Kidney (tissue), 14 donors: ENCODE results near the gene C19orf44. TPM values are rescaled to one million over a fixed set of nuclear protein-coding genes. Genes with fewer than 3 reads are reported as not detected.

Experiments
- DNase-seq, 5 donors: peaks; one replicate each; pipeline ENCODE4 v3.0.0-alpha.2; 2013 to 2020
- FAIRE-seq: peaks from 2 replicates; lab custom pipeline; 2012; peaks lifted over from hg19 to GRCh38; lab: Jason Lieb, UNC
- H3K27ac ChIP-seq, 2 donors: one replicate each; pipeline ENCODE4 v1.7.0; 2013; ENCODE audit warnings: low read depth in 2 of 2, low read length in 2 of 2, inconsistent platforms in 1 of 2
- H3K27me3 ChIP-seq: one replicate; pipeline ENCODE4 v1.7.1; 2013; ENCODE audit warnings: low read length, inconsistent platforms; ENCODE audit not compliant: control insufficient read depth, insufficient read depth
- H3K36me3 ChIP-seq, 3 donors: one replicate each; pipeline versions ENCODE4 v1.7.0 to v1.7.1; 2013; ENCODE audit warnings: low read length in 3 of 3, control low read depth in 1 of 3, inconsistent platforms in 1 of 3; ENCODE audit not compliant: insufficient read depth in 3 of 3, control insufficient read depth in 2 of 3
- H3K4me1 ChIP-seq, 3 donors: one replicate each; pipeline versions ENCODE4 v1.7.0 to v1.7.1; 2013; ENCODE audit warnings: low read length in 3 of 3, inconsistent platforms in 1 of 3, low read depth in 1 of 3; ENCODE audit not compliant: control insufficient read depth in 2 of 3, insufficient read depth in 2 of 3
- H3K4me3 ChIP-seq, 3 donors: one replicate each; pipeline versions ENCODE4 v1.7.0 to v1.8.1; 2013; ENCODE audit warnings: low read length in 3 of 3, control low read depth in 1 of 3, inconsistent platforms in 1 of 3
- H3K9ac ChIP-seq, 3 donors: one replicate each; pipeline versions ENCODE4 v1.7.0 to v1.7.1; 2013; ENCODE audit warnings: low read length in 3 of 3, control low read depth in 1 of 3, inconsistent platforms in 1 of 3
- H3K9me3 ChIP-seq, 3 donors: one replicate each; pipeline versions ENCODE4 v1.7.0 to v1.7.1; 2013; ENCODE audit warnings: low read length in 3 of 3, control low read depth in 1 of 3, inconsistent platforms in 1 of 3; ENCODE audit not compliant: control insufficient read depth in 2 of 3, insufficient read depth in 1 of 3
- CTCF ChIP-seq: IDR thresholded peaks from 3 replicates; pipeline ENCODE4 v1.5.1; 2012; ENCODE audit warnings: mild to moderate bottlenecking, moderate library complexity, borderline replicate concordance; ENCODE audit not compliant: insufficient read depth; ENCODE audit errors: extremely low read depth
- intact Hi-C: fragments of 100-400 bp; cut with DNase I; formaldehyde crosslinking; loops from one replicate; pipeline ENCODE4 v1.11.1; 2022
- polyA plus RNA-seq: library from polyadenylated mRNA; stranded (reverse); fragments of 350-450 nt; fragmentation: Illumina TruSeq; extraction: RNeasy Lipid Tissue Mini Kit (QIAGEN cat#74804); gene quantifications from one replicate; pipeline ENCODE4 v1.2.3, GENCODE V29; 2014; ENCODE audit warnings: low read depth, low replicate concordance; ENCODE audit not compliant: insufficient read depth
- total RNA-seq: library from RNA; stranded (reverse); fragmentation: NEBNext Ultra II Directional; extraction: Animal tissue kit (Norgen Biotek cat#: 25700); gene quantifications from one replicate; pipeline ENCODE4 v1.2.1, GENCODE V29; 2021
- donor health status: control.
- donor health status: control.
- donor health status: control.
- donor health status: control.
- donor health status: control.
- donor health status: DM: yes; HTN: yes; CAD: no.
- donor health status: Normal renal cell carcinoma (clear cell type).

The C19orf44 gene
- total and polyA plus RNA-seq, 2 donors from 2014 or later: 6.2 to 8.6 TPM

GRCh38 chr19:16449330-16449961 lies 46.7 kb upstream of the C19orf44 start:
- FAIRE-seq: no peak
- no peaks in the 10 kb centered on the region for H3K27me3 ChIP-seq
- H3K4me1 ChIP-seq: peaks cover 15 to 32% (median 26%) of the 10 kb centered on the region in 3 donors
- H3K9me3 ChIP-seq: no peaks in the 10 kb centered on the region
- no peak overlapping the region for H3K4me3 ChIP-seq
- no peak for TF ChIP-seq CTCF
- DNase-seq: no peak
- H3K36me3 ChIP-seq: no peaks in the 10 kb centered on the region
- no peak overlapping the region for H3K27ac ChIP-seq
- no peak overlapping the region for H3K9ac ChIP-seq
- intact Hi-C loops: no loop called here

- peak in 2 of 5 donors; percentile 53 to 63 for DNase-seq
- FAIRE-seq: no peak
- peaks cover 7 to 22% (median 16%) of the 10 kb centered on the region in 3 donors for H3K4me1 ChIP-seq
These were observed 43.9 kb upstream of the C19orf44 start for GRCh38 chr19:16452325-16452724.

GRCh38 chr19:16454351-16454918 lies 41.8 kb upstream of the C19orf44 start:
- no peaks in the 10 kb centered on the region for H3K9me3 ChIP-seq
- H3K9ac ChIP-seq: peak overlapping the region in 1 of 3 donors; percentile 12
- H3K36me3 ChIP-seq: no peaks in the 10 kb centered on the region
- no peak overlapping the region for H3K4me3 ChIP-seq
- H3K27ac ChIP-seq: no peak overlapping the region
- TF ChIP-seq CTCF: no peak
- no peaks in the 10 kb centered on the region for H3K27me3 ChIP-seq
- no peak for DNase-seq
- FAIRE-seq: no peak
- intact Hi-C loops: no loop called here
- H3K4me1 ChIP-seq: peaks cover 7 to 40% (median 32%) of the 10 kb centered on the region in 3 donors

More at GRCh38 chr19:16452325-16452724, 43.9 kb upstream of the C19orf44 start:
- H3K9me3 ChIP-seq: no peaks in the 10 kb centered on the region
- TF ChIP-seq CTCF: no peak
- H3K9ac ChIP-seq: no peak overlapping the region
- no peak overlapping the region for H3K27ac ChIP-seq
- no peaks in the 10 kb centered on the region for H3K36me3 ChIP-seq
- intact Hi-C loops: no loop called here
- no peaks in the 10 kb centered on the region for H3K27me3 ChIP-seq
- no peak overlapping the region for H3K4me3 ChIP-seq
